HEK293 (cell line): ENCODE results near the gene MED4.

ENCODE experiments used
- CTCF ChIA-PET: fragments of 350-600 bp; formaldehyde crosslinking; extraction: SDS; loops from one replicate; lab custom pipeline; 2021; ENCODE audit warnings: antibody characterized with exemption; lab: Yijun Ruan, JAX
- POLR2A ChIA-PET: fragments of 300-600 bp; formaldehyde crosslinking; extraction: SDS; loops from one replicate; lab custom pipeline; 2020; ENCODE audit warnings: antibody characterized with exemption, inconsistent platforms; lab: Yijun Ruan, JAX
- H3K27ac ChIP-seq: fragments of 200-500 bp; sonication (Bioruptor generic); 2 replicates; pipeline ENCODE4 v1.5.1; 2014; ENCODE audit warnings: low read depth, low read length, control low read depth, inconsistent platforms; ENCODE audit errors: extremely low read depth
- H3K36me3 ChIP-seq, 2 experiments: fragments of 200-500 bp in 1 of 2; sonication (Bioruptor generic) in 1 of 2; 1 replicate in 1 of 2; 2 replicates in 1 of 2; pipeline ENCODE4 v1.5.1; 2014 to 2017; ENCODE audit warnings: inconsistent platforms in 2 of 2, low read length in 2 of 2; ENCODE audit not compliant: control insufficient read depth in 2 of 2, insufficient read depth in 1 of 2
- H3K4me1 ChIP-seq: fragments of 200-500 bp; sonication (Bioruptor generic); 2 replicates; pipeline ENCODE4 v1.5.1; 2014; ENCODE audit warnings: mild to moderate bottlenecking, low read length, inconsistent platforms; ENCODE audit not compliant: control insufficient read depth, insufficient read depth
- H3K4me3 ChIP-seq: 2 replicates; pipeline ENCODE4 v1.5.1; 2011; ENCODE audit warnings: low read depth, mild to moderate bottlenecking, control low read depth, low read length, moderate library complexity
- H3K9me3 ChIP-seq: fragments of 200-500 bp; sonication (Bioruptor generic); 2 replicates; pipeline ENCODE4 v1.5.1; 2014; ENCODE audit warnings: low read depth, low read length, inconsistent platforms; ENCODE audit not compliant: control insufficient read depth, insufficient read depth
- KLF8 ChIP-seq: fragments of 450-650 bp; formaldehyde crosslinking; IDR thresholded peaks from 2 replicates; pipeline ENCODE4 v1.5.1; 2016; ENCODE audit warnings: missing biosample characterization, missing genetic modification characterization
- SCRT2 ChIP-seq: fragments of 450-650 bp; formaldehyde crosslinking; IDR thresholded peaks from 2 replicates; pipeline ENCODE4 v1.5.1; 2016; ENCODE audit warnings: missing biosample characterization, missing genetic modification characterization
- SP7 ChIP-seq: fragments of 450-650 bp; formaldehyde crosslinking; IDR thresholded peaks from 2 replicates; pipeline ENCODE4 v1.5.1; 2016; ENCODE audit warnings: missing biosample characterization, missing genetic modification characterization
- ZBTB20 ChIP-seq: fragments of 450-650 bp; formaldehyde crosslinking; IDR thresholded peaks from 2 replicates; pipeline ENCODE4 v1.5.1; 2016; ENCODE audit warnings: missing biosample characterization, missing genetic modification characterization
- ZNF2 ChIP-seq: fragments of 450-650 bp; formaldehyde crosslinking; IDR thresholded peaks from 2 replicates; pipeline ENCODE4 v1.5.1; 2016; ENCODE audit warnings: missing biosample characterization, missing genetic modification characterization
- ZNF274 ChIP-seq, 2 experiments: fragments of 200-500 bp in 1 of 2; fragments of 450-650 bp in 1 of 2; sonication (Bioruptor generic) in 1 of 2; formaldehyde crosslinking in 1 of 2; IDR thresholded peaks; 2 replicates each; pipeline versions ENCODE4 v1.5.1 to v1.6.1; 2014 to 2016; ENCODE audit warnings: borderline replicate concordance in 1 of 2, inconsistent platforms in 1 of 2, low read length in 1 of 2, missing biosample characterization in 1 of 2, missing genetic modification characterization in 1 of 2
- ZNF404 ChIP-seq: fragments of 450-650 bp; formaldehyde crosslinking; IDR thresholded peaks from 2 replicates; pipeline ENCODE4 v1.5.1; 2017; ENCODE audit warnings: missing biosample characterization, missing genetic modification characterization
- ZNF561 ChIP-seq: fragments of 450-650 bp; IDR thresholded peaks from 2 replicates; pipeline ENCODE4 v1.5.1; 2018; ENCODE audit warnings: missing biosample characterization, missing genetic modification characterization, borderline replicate concordance
- TF ChIP-seq, protein P1 (sequence below): fragments of 450-650 bp; formaldehyde crosslinking; IDR thresholded peaks from 2 replicates; pipeline ENCODE4 v1.5.1; 2016; ENCODE audit warnings: missing biosample characterization, missing genetic modification characterization, borderline replicate concordance
- TF ChIP-seq, protein P2 (sequence below): fragments of 450-650 bp; formaldehyde crosslinking; IDR thresholded peaks from 2 replicates; pipeline ENCODE4 v1.5.1; 2016; ENCODE audit warnings: missing biosample characterization, missing genetic modification characterization, borderline replicate concordance
- TF ChIP-seq, protein P3 (sequence below): fragments of 450-650 bp; formaldehyde crosslinking; IDR thresholded peaks from 2 replicates; pipeline ENCODE4 v1.5.1; 2016; ENCODE audit warnings: missing biosample characterization, missing genetic modification characterization
- TF ChIP-seq, protein P4 (sequence below): fragments of 450-650 bp; formaldehyde crosslinking; IDR thresholded peaks from 2 replicates; pipeline ENCODE4 v1.5.1; 2017; ENCODE audit warnings: missing biosample characterization, missing genetic modification characterization
- TF ChIP-seq, protein P5 (sequence below): fragments of 450-650 bp; formaldehyde crosslinking; IDR thresholded peaks from 2 replicates; pipeline ENCODE4 v1.5.1; 2016; ENCODE audit warnings: missing biosample characterization, missing genetic modification characterization
- TF ChIP-seq, protein P6 (sequence below): fragments of 450-650 bp; formaldehyde crosslinking; IDR thresholded peaks from 2 replicates; pipeline ENCODE4 v1.5.1; 2016; ENCODE audit warnings: missing biosample characterization, missing genetic modification characterization
- TF ChIP-seq, protein P7 (sequence below): fragments of 450-650 bp; formaldehyde crosslinking; optimal IDR thresholded peaks from 2 replicates; pipeline ENCODE3; 2016; ENCODE audit warnings: missing biosample characterization, mild to moderate bottlenecking, missing genetic modification characterization

MED4 gene

DNA sequence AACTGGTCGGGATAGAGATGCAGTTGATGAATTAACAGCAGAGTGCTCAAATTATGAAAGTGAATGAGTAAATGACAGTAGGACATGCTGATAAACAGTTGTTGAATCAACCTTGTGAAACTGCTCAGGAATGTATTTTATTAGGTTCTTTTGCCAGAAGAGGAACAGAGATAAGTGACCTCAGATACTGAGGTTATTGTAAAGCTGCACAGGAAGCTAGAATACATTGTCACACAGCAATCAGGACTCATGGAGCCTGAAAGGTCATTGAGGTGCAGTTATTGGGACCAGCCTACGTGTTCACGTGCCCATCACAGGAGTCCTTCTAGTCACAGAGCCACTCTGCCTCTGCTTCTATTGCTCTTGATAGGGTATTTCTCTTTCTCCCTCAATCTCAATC is 47.5 kb upstream of the MED4 start:
- CTCF ChIA-PET: interaction anchor here (0.6 kb wide), 1 partner anchor 32 kb away, joined by 3 read pairs; no protein-coding TSS in a partner anchor
- Histone ChIP-seq H3K36me3 (no peaks in the 10 kb centered on the region), H3K4me3 (no peak overlapping the region), H3K27ac (no peak overlapping the region), H3K4me1 (no peaks in the 10 kb centered on the region), H3K9me3 (no peaks in the 10 kb centered on the region)
- TF ChIP-seq, protein P1, sequence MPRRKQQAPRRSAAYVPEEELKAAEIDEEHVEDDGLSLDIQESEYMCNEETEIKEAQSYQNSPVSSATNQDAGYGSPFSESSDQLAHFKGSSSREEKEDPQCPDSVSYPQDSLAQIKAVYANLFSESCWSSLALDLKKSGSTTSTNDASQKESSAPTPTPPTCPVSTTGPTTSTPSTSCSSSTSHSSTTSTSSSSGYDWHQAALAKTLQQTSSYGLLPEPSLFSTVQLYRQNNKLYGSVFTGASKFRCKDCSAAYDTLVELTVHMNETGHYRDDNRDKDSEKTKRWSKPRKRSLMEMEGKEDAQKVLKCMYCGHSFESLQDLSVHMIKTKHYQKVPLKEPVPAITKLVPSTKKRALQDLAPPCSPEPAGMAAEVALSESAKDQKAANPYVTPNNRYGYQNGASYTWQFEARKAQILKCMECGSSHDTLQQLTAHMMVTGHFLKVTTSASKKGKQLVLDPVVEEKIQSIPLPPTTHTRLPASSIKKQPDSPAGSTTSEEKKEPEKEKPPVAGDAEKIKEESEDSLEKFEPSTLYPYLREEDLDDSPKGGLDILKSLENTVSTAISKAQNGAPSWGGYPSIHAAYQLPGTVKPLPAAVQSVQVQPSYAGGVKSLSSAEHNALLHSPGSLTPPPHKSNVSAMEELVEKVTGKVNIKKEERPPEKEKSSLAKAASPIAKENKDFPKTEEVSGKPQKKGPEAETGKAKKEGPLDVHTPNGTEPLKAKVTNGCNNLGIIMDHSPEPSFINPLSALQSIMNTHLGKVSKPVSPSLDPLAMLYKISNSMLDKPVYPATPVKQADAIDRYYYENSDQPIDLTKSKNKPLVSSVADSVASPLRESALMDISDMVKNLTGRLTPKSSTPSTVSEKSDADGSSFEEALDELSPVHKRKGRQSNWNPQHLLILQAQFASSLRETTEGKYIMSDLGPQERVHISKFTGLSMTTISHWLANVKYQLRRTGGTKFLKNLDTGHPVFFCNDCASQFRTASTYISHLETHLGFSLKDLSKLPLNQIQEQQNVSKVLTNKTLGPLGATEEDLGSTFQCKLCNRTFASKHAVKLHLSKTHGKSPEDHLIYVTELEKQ (tag by site-specific recombination): no peak
- TF ChIP-seq SCRT2 (tag by site-specific recombination): no peak
- POLR2A ChIA-PET: no interaction called here

DNA sequence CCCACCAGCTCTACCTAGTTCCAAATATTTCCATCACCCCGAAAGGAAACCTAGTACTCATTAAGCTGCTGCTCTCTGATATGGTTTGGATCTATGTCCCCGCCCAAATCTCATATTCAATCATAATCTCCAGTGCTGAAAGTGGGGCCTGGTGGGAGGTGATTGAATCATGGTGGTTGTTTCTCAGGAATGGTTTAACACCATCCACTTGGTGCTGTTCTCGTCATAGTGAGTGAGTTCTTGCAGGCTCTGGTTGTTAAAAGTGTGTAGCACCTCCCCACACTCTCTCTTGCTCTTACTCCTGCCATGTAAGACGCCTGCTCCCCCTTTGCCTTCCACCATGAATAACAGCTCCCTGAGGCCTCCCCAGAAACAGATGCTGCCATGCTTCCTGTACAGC is 43.4 kb upstream of the MED4 start:
- ChIA-PET POLR2A (no interaction called here), CTCF (no interaction called here)
- Histone ChIP-seq H3K4me3 (no peak overlapping the region), H3K36me3 (no peaks in the 10 kb centered on the region), H3K9me3 (no peaks in the 10 kb centered on the region), H3K27ac (no peak overlapping the region), H3K4me1 (no peaks in the 10 kb centered on the region)
- no peak for TF ChIP-seq ZNF404 (tag by site-specific recombination)
- no peak for TF ChIP-seq ZNF2 (tag by site-specific recombination)
- TF ChIP-seq, protein P2, sequence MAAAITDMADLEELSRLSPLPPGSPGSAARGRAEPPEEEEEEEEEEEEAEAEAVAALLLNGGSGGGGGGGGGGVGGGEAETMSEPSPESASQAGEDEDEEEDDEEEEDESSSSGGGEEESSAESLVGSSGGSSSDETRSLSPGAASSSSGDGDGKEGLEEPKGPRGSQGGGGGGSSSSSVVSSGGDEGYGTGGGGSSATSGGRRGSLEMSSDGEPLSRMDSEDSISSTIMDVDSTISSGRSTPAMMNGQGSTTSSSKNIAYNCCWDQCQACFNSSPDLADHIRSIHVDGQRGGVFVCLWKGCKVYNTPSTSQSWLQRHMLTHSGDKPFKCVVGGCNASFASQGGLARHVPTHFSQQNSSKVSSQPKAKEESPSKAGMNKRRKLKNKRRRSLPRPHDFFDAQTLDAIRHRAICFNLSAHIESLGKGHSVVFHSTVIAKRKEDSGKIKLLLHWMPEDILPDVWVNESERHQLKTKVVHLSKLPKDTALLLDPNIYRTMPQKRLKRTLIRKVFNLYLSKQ (tag by site-specific recombination): no peak
- TF ChIP-seq, protein P3, sequence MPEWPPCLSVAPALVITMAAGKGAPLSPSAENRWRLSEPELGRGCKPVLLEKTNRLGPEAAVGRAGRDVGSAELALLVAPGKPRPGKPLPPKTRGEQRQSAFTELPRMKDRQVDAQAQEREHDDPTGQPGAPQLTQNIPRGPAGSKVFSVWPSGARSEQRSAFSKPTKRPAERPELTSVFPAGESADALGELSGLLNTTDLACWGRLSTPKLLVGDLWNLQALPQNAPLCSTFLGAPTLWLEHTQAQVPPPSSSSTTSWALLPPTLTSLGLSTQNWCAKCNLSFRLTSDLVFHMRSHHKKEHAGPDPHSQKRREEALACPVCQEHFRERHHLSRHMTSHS (tag by site-specific recombination): no peak
- no peak for TF ChIP-seq SP7 (tag by site-specific recombination)
- TF ChIP-seq, protein P4, sequence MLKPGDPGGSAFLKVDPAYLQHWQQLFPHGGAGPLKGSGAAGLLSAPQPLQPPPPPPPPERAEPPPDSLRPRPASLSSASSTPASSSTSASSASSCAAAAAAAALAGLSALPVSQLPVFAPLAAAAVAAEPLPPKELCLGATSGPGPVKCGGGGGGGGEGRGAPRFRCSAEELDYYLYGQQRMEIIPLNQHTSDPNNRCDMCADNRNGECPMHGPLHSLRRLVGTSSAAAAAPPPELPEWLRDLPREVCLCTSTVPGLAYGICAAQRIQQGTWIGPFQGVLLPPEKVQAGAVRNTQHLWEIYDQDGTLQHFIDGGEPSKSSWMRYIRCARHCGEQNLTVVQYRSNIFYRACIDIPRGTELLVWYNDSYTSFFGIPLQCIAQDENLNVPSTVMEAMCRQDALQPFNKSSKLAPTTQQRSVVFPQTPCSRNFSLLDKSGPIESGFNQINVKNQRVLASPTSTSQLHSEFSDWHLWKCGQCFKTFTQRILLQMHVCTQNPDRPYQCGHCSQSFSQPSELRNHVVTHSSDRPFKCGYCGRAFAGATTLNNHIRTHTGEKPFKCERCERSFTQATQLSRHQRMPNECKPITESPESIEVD (tag by site-specific recombination): no peak
- TF ChIP-seq ZNF274 (IDR thresholded peaks at IDR 0.05; ENCODE audit: low read length): no peak
- no peak for TF ChIP-seq ZNF274 (tag by site-specific recombination; IDR thresholded peaks at IDR 0.05; ENCODE audit: borderline replicate concordance)
- no peak for TF ChIP-seq ZBTB20
- TF ChIP-seq, protein P5, sequence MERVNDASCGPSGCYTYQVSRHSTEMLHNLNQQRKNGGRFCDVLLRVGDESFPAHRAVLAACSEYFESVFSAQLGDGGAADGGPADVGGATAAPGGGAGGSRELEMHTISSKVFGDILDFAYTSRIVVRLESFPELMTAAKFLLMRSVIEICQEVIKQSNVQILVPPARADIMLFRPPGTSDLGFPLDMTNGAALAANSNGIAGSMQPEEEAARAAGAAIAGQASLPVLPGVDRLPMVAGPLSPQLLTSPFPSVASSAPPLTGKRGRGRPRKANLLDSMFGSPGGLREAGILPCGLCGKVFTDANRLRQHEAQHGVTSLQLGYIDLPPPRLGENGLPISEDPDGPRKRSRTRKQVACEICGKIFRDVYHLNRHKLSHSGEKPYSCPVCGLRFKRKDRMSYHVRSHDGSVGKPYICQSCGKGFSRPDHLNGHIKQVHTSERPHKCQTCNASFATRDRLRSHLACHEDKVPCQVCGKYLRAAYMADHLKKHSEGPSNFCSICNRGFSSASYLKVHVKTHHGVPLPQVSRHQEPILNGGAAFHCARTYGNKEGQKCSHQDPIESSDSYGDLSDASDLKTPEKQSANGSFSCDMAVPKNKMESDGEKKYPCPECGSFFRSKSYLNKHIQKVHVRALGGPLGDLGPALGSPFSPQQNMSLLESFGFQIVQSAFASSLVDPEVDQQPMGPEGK (tag by site-specific recombination): no peak
- no peak for TF ChIP-seq ZNF561 (tag by site-specific recombination)
- TF ChIP-seq, protein P6, sequence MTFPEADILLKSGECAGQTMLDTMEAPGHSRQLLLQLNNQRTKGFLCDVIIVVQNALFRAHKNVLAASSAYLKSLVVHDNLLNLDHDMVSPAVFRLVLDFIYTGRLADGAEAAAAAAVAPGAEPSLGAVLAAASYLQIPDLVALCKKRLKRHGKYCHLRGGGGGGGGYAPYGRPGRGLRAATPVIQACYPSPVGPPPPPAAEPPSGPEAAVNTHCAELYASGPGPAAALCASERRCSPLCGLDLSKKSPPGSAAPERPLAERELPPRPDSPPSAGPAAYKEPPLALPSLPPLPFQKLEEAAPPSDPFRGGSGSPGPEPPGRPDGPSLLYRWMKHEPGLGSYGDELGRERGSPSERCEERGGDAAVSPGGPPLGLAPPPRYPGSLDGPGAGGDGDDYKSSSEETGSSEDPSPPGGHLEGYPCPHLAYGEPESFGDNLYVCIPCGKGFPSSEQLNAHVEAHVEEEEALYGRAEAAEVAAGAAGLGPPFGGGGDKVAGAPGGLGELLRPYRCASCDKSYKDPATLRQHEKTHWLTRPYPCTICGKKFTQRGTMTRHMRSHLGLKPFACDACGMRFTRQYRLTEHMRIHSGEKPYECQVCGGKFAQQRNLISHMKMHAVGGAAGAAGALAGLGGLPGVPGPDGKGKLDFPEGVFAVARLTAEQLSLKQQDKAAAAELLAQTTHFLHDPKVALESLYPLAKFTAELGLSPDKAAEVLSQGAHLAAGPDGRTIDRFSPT (tag by site-specific recombination): no peak
- TF ChIP-seq KLF8 (tag by site-specific recombination): no peak
- TF ChIP-seq, protein P7, sequence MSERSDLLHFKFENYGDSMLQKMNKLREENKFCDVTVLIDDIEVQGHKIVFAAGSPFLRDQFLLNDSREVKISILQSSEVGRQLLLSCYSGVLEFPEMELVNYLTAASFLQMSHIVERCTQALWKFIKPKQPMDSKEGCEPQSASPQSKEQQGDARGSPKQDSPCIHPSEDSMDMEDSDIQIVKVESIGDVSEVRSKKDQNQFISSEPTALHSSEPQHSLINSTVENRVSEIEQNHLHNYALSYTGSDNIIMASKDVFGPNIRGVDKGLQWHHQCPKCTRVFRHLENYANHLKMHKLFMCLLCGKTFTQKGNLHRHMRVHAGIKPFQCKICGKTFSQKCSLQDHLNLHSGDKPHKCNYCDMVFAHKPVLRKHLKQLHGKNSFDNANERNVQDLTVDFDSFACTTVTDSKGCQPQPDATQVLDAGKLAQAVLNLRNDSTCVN (tag by site-specific recombination): no peak
